ENCODE data around the gene IL10RA. TPM values are rescaled to one million over a fixed set of nuclear protein-coding genes. Genes with fewer than 3 reads are reported as not detected.

IL10RA gene
- total and polyA plus RNA-seq, 2 donors: 22.7 to 24.2 TPM

- WGBS: 55% methylated on average over 5 of the region's 5 CpGs
- Histone ChIP-seq H3K27ac (ENCODE audit: low read depth in 1 of 2, low read length in 1 of 2) (peak overlapping the region in 1 of 2 donors; percentile 61), H3K27me3 (ENCODE audit: control insufficient read depth in 2 of 2, insufficient read depth in 1 of 2, low read length in 1 of 2) (no peaks in the 10 kb centered on the region), H3K4me1 (ENCODE audit: control insufficient read depth in 2 of 2, insufficient read depth in 2 of 2, low read length in 2 of 2) (peaks cover 4 to 25% of the 10 kb centered on the region in 2 donors), H3K4me3 (ENCODE audit: low read length in 2 of 2) (no peak overlapping the region), H3K9me3 (ENCODE audit: control insufficient read depth in 2 of 2, insufficient read depth in 1 of 2, low read length in 1 of 2) (peaks cover 0 to 5% of the 10 kb centered on the region in 2 donors), H3K36me3 (ENCODE audit: control insufficient read depth in 2 of 2, insufficient read depth in 2 of 2, low read length in 1 of 2) (peaks cover 25 to 26% of the 10 kb centered on the region in 2 donors)
- peak in 1 of 9 donors; percentile 36 for DNase-seq (ENCODE audit: low read depth in 6 of 9, low spot score in 9 of 9)
These were observed 15.3 kb downstream of the IL10RA start for GRCh38 chr11:118001494-118001971.

DNA sequence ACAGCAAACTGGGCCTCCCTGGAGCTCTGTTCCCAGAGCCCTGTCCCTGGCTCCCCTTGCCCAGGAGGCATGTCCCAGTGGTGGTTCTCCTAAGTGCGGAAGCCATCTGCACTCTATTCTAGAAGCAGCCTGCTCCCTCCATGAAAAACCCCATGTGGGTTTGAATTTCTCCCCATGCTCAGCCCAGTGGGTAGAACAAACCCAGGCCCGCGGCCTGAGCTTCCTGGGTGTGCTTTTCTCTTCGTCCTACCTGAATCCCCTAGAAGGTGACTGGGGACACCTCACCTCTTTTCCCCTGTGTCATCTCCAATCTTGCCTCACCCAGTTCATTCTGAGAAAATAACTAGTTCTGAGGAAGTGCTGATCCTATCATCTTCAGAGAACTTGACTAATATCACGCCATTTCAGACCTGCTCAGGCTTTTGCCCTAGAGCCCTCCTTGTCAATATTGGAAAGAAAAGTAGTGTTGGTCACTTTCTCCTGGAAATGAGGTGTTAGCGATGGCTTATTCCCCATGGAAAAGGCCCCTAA is 15.9 kb downstream of the IL10RA start:
- no peaks in the 10 kb centered on the region for H3K27me3 ChIP-seq (ENCODE audit: control insufficient read depth in 2 of 2, insufficient read depth in 1 of 2, low read length in 1 of 2)
- 95% methylated on average over 6 of the region's 6 CpGs for WGBS
- peak overlapping the region in 1 of 2 donors; percentile 61 for H3K27ac ChIP-seq (ENCODE audit: low read depth in 1 of 2, low read length in 1 of 2)
- peaks cover 4 to 31% of the 10 kb centered on the region in 2 donors for H3K4me1 ChIP-seq (ENCODE audit: control insufficient read depth in 2 of 2, insufficient read depth in 2 of 2, low read length in 2 of 2)
- H3K4me3 ChIP-seq (ENCODE audit: low read length in 2 of 2): no peak overlapping the region
- peaks cover 25 to 26% of the 10 kb centered on the region in 2 donors for H3K36me3 ChIP-seq (ENCODE audit: control insufficient read depth in 2 of 2, insufficient read depth in 2 of 2, low read length in 1 of 2)
- DNase-seq (ENCODE audit: low read depth in 6 of 9, low spot score in 9 of 9): no peak
- peaks cover 0 to 5% of the 10 kb centered on the region in 2 donors for H3K9me3 ChIP-seq (ENCODE audit: control insufficient read depth in 2 of 2, insufficient read depth in 1 of 2, low read length in 1 of 2)

GRCh38 chr11:118002541-118003423 is 16.6 kb downstream of the IL10RA start:
- no peak overlapping the region for H3K4me3 ChIP-seq (ENCODE audit: low read length in 2 of 2)
- H3K27ac ChIP-seq (ENCODE audit: low read depth in 1 of 2, low read length in 1 of 2): peak overlapping the region; percentile 61 to 71
- no peaks in the 10 kb centered on the region for H3K27me3 ChIP-seq (ENCODE audit: control insufficient read depth in 2 of 2, insufficient read depth in 1 of 2, low read length in 1 of 2)
- peaks cover 4 to 38% of the 10 kb centered on the region in 2 donors for H3K4me1 ChIP-seq (ENCODE audit: control insufficient read depth in 2 of 2, insufficient read depth in 2 of 2, low read length in 2 of 2)
- peaks cover 19 to 21% of the 10 kb centered on the region in 2 donors for H3K36me3 ChIP-seq (ENCODE audit: control insufficient read depth in 2 of 2, insufficient read depth in 2 of 2, low read length in 1 of 2)
- peaks cover 0 to 5% of the 10 kb centered on the region in 2 donors for H3K9me3 ChIP-seq (ENCODE audit: control insufficient read depth in 2 of 2, insufficient read depth in 1 of 2, low read length in 1 of 2)
- DNase-seq (ENCODE audit: low read depth in 6 of 9, low spot score in 9 of 9): peak in 1 of 9 donors; percentile 31
- 90% methylated on average over 7 of the region's 7 CpGs for WGBS

DNA sequence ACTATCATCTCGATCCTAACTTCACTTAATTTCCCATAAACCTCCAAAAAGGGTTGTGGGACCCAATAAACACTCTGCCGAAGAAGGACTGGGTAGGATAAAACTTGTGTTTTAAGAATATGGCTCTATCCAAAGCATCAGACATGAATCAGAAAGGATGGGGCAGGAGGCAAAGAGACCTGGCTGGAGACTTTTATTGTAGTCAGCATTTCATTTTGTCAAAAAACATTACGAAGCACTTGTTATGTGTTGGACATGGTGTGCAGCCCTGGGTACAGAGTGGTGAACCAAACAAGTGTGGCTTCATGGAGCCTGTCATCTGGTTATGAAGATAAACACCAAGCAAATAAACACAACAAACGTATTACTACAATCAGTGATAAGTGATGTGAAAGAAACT is 17.3 kb downstream of the IL10RA start:
- WGBS: 70% methylated on average over 4 of the region's 4 CpGs
- Histone ChIP-seq H3K4me1 (ENCODE audit: control insufficient read depth in 2 of 2, insufficient read depth in 2 of 2, low read length in 2 of 2) (peaks cover 4 to 44% of the 10 kb centered on the region in 2 donors), H3K27ac (ENCODE audit: low read depth in 1 of 2, low read length in 1 of 2) (no peak overlapping the region)

DNA sequence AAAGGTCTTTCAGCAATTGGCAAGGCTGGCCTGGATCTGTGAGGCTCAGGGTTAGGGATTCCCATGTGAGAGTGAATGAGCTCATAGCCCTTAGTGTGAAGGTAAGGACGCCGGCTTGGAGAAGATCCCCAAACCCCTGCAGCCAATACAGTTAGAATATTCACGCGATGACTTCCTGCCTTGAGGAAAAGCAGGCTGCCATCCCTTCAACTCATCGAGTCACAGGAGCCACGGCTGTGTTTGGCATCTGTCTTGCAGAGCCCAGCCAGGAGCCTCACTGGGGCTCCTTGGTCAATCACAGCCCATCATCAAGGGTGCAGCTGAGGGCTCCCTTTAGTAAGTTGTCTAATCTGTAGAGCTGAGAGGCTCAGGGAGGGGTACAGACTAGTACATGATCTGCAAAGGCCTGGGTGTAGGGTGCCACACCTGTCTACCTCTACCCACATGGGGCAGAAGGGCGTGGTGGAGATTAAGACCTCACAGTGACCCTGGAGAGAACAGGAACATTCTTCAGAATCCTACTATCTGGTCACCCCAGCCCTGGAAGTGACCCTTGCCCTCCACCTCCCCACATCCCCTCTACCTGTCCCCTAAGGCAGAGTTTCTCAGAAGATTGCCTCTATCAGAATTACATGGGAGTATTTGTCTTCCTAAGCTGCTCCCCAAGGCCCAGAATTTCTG is 18.5 kb downstream of the IL10RA start:
- Histone ChIP-seq H3K36me3 (ENCODE audit: control insufficient read depth in 2 of 2, insufficient read depth in 2 of 2, low read length in 1 of 2) (peaks cover 8 to 11% of the 10 kb centered on the region in 2 donors), H3K9me3 (ENCODE audit: control insufficient read depth in 2 of 2, insufficient read depth in 1 of 2, low read length in 1 of 2) (peaks cover 0 to 5% of the 10 kb centered on the region in 2 donors), H3K27me3 (ENCODE audit: control insufficient read depth in 2 of 2, insufficient read depth in 1 of 2, low read length in 1 of 2) (no peaks in the 10 kb centered on the region), H3K27ac (ENCODE audit: low read depth in 1 of 2, low read length in 1 of 2) (no peak overlapping the region), H3K4me1 (ENCODE audit: control insufficient read depth in 2 of 2, insufficient read depth in 2 of 2, low read length in 2 of 2) (peaks cover 4 to 44% of the 10 kb centered on the region in 2 donors), H3K4me3 (ENCODE audit: low read length in 2 of 2) (no peak overlapping the region)
- WGBS: 98% methylated on average over 7 of the region's 7 CpGs
- no peak for DNase-seq (ENCODE audit: low read depth in 6 of 9, low spot score in 9 of 9)

More for the DNA sequence above, 17.3 kb downstream of the IL10RA start:
- H3K9me3 ChIP-seq (ENCODE audit: control insufficient read depth in 2 of 2, insufficient read depth in 1 of 2, low read length in 1 of 2): peaks cover 0 to 5% of the 10 kb centered on the region in 2 donors
- DNase-seq (ENCODE audit: low read depth in 6 of 9, low spot score in 9 of 9): no peak
- H3K4me3 ChIP-seq (ENCODE audit: low read length in 2 of 2): no peak overlapping the region
- peaks cover 17 to 19% of the 10 kb centered on the region in 2 donors for H3K36me3 ChIP-seq (ENCODE audit: control insufficient read depth in 2 of 2, insufficient read depth in 2 of 2, low read length in 1 of 2)
- H3K27me3 ChIP-seq (ENCODE audit: control insufficient read depth in 2 of 2, insufficient read depth in 1 of 2, low read length in 1 of 2): no peaks in the 10 kb centered on the region

DNA sequence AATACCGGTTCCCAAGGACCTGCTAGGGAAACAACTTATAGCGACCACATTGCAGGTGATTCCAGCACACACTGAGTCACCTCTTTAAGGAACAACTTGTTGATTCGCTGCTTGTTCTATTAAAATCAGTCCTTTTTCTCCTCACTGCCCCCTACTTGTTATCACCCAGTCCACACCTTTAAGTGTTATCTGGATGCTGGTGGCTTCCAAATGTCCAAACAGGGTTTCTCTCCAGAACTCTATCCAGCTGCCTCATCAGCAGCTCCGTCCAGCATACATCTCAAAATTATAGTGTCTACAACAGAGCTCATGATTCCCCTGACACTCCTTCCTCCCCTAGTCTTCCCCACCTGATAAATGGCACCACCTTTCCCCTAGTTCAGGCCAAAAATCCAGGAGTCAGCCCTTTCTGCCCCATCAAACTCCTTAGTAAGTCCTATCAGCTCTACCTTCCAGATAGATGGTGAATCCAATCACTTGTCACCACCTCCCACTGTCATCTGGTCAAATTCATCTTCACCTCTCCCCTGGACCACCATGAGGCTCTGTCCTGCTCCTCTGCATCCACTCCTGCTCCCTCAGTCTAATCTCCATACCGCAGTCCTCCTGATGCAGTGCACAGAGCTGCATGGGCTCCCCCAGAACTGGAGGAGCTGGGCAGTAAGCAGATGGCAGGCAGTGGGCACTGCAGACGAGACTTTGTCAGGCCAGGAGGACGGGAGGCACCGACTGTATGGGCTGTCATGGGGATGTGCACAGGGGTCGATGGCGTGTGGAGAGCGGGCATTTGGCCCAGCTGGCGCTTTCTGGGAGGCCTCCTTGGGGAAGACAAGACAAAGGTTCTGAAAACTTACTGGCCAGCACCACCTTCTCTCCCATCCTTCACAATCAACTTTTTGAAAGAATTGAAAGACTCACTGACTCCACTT is 19.3 kb downstream of the IL10RA start:
- peaks cover 4% of the 10 kb centered on the region in 2 donors for H3K36me3 ChIP-seq (ENCODE audit: control insufficient read depth in 2 of 2, insufficient read depth in 2 of 2, low read length in 1 of 2)
- H3K27ac ChIP-seq (ENCODE audit: low read depth in 1 of 2, low read length in 1 of 2): no peak overlapping the region
- no peak for DNase-seq (ENCODE audit: low read depth in 6 of 9, low spot score in 9 of 9)
- H3K27me3 ChIP-seq (ENCODE audit: control insufficient read depth in 2 of 2, insufficient read depth in 1 of 2, low read length in 1 of 2): no peaks in the 10 kb centered on the region
- H3K4me1 ChIP-seq (ENCODE audit: control insufficient read depth in 2 of 2, insufficient read depth in 2 of 2, low read length in 2 of 2): peaks cover 4 to 49% of the 10 kb centered on the region in 2 donors
- no peak overlapping the region for H3K4me3 ChIP-seq (ENCODE audit: low read length in 2 of 2)
- WGBS: 96% methylated on average over 12 of the region's 12 CpGs
- H3K9me3 ChIP-seq (ENCODE audit: control insufficient read depth in 2 of 2, insufficient read depth in 1 of 2, low read length in 1 of 2): peaks cover 0 to 5% of the 10 kb centered on the region in 2 donors

DNA sequence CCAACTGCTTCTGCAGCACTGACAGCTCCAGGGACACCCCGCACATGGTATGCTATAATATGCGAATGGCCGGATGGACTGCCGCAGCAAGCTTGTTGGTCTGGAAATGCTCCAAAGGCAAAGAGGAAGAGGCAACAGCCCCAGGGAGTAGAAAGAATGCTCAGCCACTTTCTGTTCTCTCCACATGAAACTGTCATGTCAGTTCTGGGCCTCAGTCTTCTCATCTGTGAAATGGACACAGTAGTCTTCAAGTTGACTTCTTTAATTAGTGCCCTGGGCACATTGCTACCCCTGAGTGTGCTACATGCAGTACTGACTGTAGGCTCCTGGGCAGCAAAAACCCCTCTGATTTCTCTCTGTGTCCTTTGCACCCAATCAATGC is 19.9 kb downstream of the IL10RA start:
- WGBS: 94% methylated on average over 4 of the region's 4 CpGs
- peaks cover 0 to 5% of the 10 kb centered on the region in 2 donors for H3K9me3 ChIP-seq (ENCODE audit: control insufficient read depth in 2 of 2, insufficient read depth in 1 of 2, low read length in 1 of 2)
- no peak overlapping the region for H3K27ac ChIP-seq (ENCODE audit: low read depth in 1 of 2, low read length in 1 of 2)
- H3K4me3 ChIP-seq (ENCODE audit: low read length in 2 of 2): no peak overlapping the region
- H3K4me1 ChIP-seq (ENCODE audit: control insufficient read depth in 2 of 2, insufficient read depth in 2 of 2, low read length in 2 of 2): peaks cover 4 to 52% of the 10 kb centered on the region in 2 donors
- H3K27me3 ChIP-seq (ENCODE audit: control insufficient read depth in 2 of 2, insufficient read depth in 1 of 2, low read length in 1 of 2): no peaks in the 10 kb centered on the region
- H3K36me3 ChIP-seq (ENCODE audit: control insufficient read depth in 2 of 2, insufficient read depth in 2 of 2, low read length in 1 of 2): no peaks in the 10 kb centered on the region
- DNase-seq (ENCODE audit: low read depth in 6 of 9, low spot score in 9 of 9): no peak

DNA sequence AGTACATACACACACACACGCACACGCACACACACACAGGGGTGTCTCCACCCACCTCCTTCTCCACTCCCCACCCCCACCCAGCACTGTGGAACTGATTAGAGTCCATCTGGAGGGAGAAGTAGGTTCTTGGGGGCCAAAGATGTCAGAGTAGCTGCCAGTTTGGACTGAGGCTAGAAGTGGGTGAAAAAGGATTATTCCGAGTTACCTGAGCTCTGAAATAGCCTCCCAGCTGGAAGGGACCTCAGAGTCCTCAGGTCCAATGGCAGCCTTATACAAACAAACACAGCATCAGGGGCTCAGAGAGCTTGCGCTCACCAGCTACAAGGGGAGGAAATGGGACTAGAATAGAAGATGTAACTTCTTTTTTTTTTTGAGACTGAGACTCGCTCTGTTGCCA is 20.8 kb downstream of the IL10RA start:
- 83% methylated on average over 5 of the region's 5 CpGs for WGBS

More for the DNA sequence above, 20.8 kb downstream of the IL10RA start:
- DNase-seq (ENCODE audit: low read depth in 6 of 9, low spot score in 9 of 9): peak in 1 of 9 donors; percentile 22
- Histone ChIP-seq H3K9me3 (ENCODE audit: control insufficient read depth in 2 of 2, insufficient read depth in 1 of 2, low read length in 1 of 2) (peaks cover 0 to 5% of the 10 kb centered on the region in 2 donors), H3K36me3 (ENCODE audit: control insufficient read depth in 2 of 2, insufficient read depth in 2 of 2, low read length in 1 of 2) (no peaks in the 10 kb centered on the region), H3K4me3 (ENCODE audit: low read length in 2 of 2) (no peak overlapping the region), H3K27ac (ENCODE audit: low read depth in 1 of 2, low read length in 1 of 2) (peak overlapping the region in 1 of 2 donors; percentile 56), H3K4me1 (ENCODE audit: control insufficient read depth in 2 of 2, insufficient read depth in 2 of 2, low read length in 2 of 2) (peaks cover 7 to 53% of the 10 kb centered on the region in 2 donors), H3K27me3 (ENCODE audit: control insufficient read depth in 2 of 2, insufficient read depth in 1 of 2, low read length in 1 of 2) (no peaks in the 10 kb centered on the region)
